ENCODE data around the gene CYP2W1.

DNA sequence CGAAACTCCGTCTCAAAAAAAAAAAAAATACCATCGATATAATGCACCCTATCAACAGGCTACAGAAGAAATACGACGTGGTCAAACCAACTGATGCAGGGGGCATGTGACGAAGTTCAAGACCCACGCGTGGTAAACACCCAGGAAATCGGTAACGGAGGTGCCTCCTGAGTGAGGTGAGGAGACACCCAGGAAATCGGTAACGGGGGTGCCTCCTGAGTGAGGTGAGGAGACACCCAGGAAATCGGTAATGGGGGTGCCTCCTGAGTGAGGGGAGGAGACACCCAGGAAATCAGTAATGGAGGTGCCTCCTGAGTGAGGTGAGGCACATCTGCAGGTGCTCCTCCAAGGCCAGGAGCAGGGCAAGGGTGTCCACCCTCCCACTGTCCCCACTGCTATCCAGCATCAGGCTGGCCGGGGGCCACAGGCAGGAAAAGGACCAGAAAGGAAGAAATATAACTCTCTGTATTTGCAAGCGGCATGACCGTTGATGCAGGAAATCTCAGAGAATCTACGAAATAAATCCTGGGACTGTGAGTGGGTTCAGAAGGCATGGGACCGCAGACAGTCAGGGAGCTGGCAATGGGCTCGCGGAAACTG lies 50.7 kb downstream of the CYP2W1 start:
- TF ChIP-seq, protein P1, sequence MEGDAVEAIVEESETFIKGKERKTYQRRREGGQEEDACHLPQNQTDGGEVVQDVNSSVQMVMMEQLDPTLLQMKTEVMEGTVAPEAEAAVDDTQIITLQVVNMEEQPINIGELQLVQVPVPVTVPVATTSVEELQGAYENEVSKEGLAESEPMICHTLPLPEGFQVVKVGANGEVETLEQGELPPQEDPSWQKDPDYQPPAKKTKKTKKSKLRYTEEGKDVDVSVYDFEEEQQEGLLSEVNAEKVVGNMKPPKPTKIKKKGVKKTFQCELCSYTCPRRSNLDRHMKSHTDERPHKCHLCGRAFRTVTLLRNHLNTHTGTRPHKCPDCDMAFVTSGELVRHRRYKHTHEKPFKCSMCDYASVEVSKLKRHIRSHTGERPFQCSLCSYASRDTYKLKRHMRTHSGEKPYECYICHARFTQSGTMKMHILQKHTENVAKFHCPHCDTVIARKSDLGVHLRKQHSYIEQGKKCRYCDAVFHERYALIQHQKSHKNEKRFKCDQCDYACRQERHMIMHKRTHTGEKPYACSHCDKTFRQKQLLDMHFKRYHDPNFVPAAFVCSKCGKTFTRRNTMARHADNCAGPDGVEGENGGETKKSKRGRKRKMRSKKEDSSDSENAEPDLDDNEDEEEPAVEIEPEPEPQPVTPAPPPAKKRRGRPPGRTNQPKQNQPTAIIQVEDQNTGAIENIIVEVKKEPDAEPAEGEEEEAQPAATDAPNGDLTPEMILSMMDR (IDR thresholded peaks at IDR 0.05 in 4 of 5, conservative IDR thresholded peaks at IDR 0.05 in 1 of 5), result no peak
- no peak for TF ChIP-seq POLR2A (IDR thresholded peaks at IDR 0.05)

Measured in gastrocnemius medialis (tissue), 4 donors.